Measurements from ENCODE around the gene NOL8.

The NOL8 gene

GRCh38 chr9:92312887-92313623, 12.1 kb downstream of the NOL8 start:
- Histone ChIP-seq H3K79me1 (ENCODE audit: low read depth, low read length) (peaks cover 2% of the 10 kb centered on the region), H3K27ac (replicated peaks; ENCODE audit: low read length) (no peak overlapping the region), H2AK5ac (ENCODE audit: low read depth, low read length) (no peak overlapping the region), H4K8ac (ENCODE audit: low read depth, low read length) (no peak overlapping the region), H3K23ac (ENCODE audit: low read depth, low read length, poor library complexity) (no peak overlapping the region), H3K18ac (ENCODE audit: low read length) (no peak overlapping the region), H2BK12ac (ENCODE audit: low read length) (no peak overlapping the region), H3K9me3 (replicated peaks in 1 of 2; ENCODE audit: control insufficient read depth in 2 of 2, insufficient read depth in 1 of 2, low read depth in 1 of 2, low read length in 2 of 2) (no peaks in the 10 kb centered on the region), H3K27me3 (ENCODE audit: control insufficient read depth in 3 of 3, insufficient read depth in 3 of 3, low read depth in 1 of 3, low read length in 3 of 3) (no peaks in the 10 kb centered on the region), H3K9ac (ENCODE audit: low read depth, low read length, poor library complexity) (no peak overlapping the region), H3K36me3 (replicated peaks in 1 of 2; ENCODE audit: control insufficient read depth in 2 of 2, insufficient read depth in 2 of 2, low read length in 2 of 2) (peaks cover 28 to 95% of the 10 kb centered on the region in 2 donors), H3K4me3 (ENCODE audit: low read length in 2 of 2) (no peak overlapping the region), H3K14ac (ENCODE audit: low read length) (no peak overlapping the region), H2BK120ac (ENCODE audit: low read depth, low read length) (no peak overlapping the region), H4K91ac (ENCODE audit: low read depth, low read length, poor library complexity) (no peak overlapping the region), H2BK15ac (ENCODE audit: low read length) (no peak overlapping the region), H2AFZ (ENCODE audit: low read length) (no peak overlapping the region), H3K4me2 (ENCODE audit: insufficient read depth, low read length, poor library complexity, severe bottlenecking) (no peak overlapping the region), H2BK5ac (ENCODE audit: low read length) (no peak overlapping the region), H3K4me1 (ENCODE audit: control insufficient read depth in 2 of 2, insufficient read depth in 1 of 2, low read depth in 1 of 2, low read length in 2 of 2) (no peaks in the 10 kb centered on the region), H3K4ac (ENCODE audit: low read length) (no peak overlapping the region)
- no CpG with 5 or more reads among the region's 6 CpGs for WGBS, 2 donors (ENCODE audit: extremely low coverage in 2 of 2, insufficient read length in 2 of 2, insufficient replicate concordance in 1 of 2)
- DNase-seq (ENCODE audit: low spot score): no peak

GRCh38 chr9:92310562-92310961, 14.6 kb downstream of the NOL8 start:
- Histone ChIP-seq H2AFZ (ENCODE audit: low read length) (no peak overlapping the region), H2BK120ac (ENCODE audit: low read depth, low read length) (no peak overlapping the region), H3K4me3 (ENCODE audit: low read length in 2 of 2) (no peak overlapping the region), H3K23ac (ENCODE audit: low read depth, low read length, poor library complexity) (no peak overlapping the region), H3K9ac (ENCODE audit: low read depth, low read length, poor library complexity) (no peak overlapping the region), H3K27me3 (ENCODE audit: control insufficient read depth in 3 of 3, insufficient read depth in 3 of 3, low read depth in 1 of 3, low read length in 3 of 3) (no peaks in the 10 kb centered on the region), H2AK5ac (ENCODE audit: low read depth, low read length) (no peak overlapping the region), H2BK12ac (ENCODE audit: low read length) (no peak overlapping the region), H3K18ac (ENCODE audit: low read length) (no peak overlapping the region), H3K79me1 (ENCODE audit: low read depth, low read length) (peaks cover 2% of the 10 kb centered on the region), H2BK5ac (ENCODE audit: low read length) (no peak overlapping the region), H3K14ac (ENCODE audit: low read length) (no peak overlapping the region), H3K9me3 (replicated peaks in 1 of 2; ENCODE audit: control insufficient read depth in 2 of 2, insufficient read depth in 1 of 2, low read depth in 1 of 2, low read length in 2 of 2) (no peaks in the 10 kb centered on the region), H2BK15ac (ENCODE audit: low read length) (no peak overlapping the region), H3K4ac (ENCODE audit: low read length) (no peak overlapping the region), H3K4me1 (ENCODE audit: control insufficient read depth in 2 of 2, insufficient read depth in 1 of 2, low read depth in 1 of 2, low read length in 2 of 2) (no peaks in the 10 kb centered on the region), H3K27ac (replicated peaks; ENCODE audit: low read length) (no peak overlapping the region), H3K4me2 (ENCODE audit: insufficient read depth, low read length, poor library complexity, severe bottlenecking) (no peak overlapping the region), H3K36me3 (replicated peaks in 1 of 2; ENCODE audit: control insufficient read depth in 2 of 2, insufficient read depth in 2 of 2, low read length in 2 of 2) (peaks cover 21 to 95% of the 10 kb centered on the region in 2 donors), H4K8ac (ENCODE audit: low read depth, low read length) (no peak overlapping the region), H4K91ac (ENCODE audit: low read depth, low read length, poor library complexity) (no peak overlapping the region)
- DNase-seq (ENCODE audit: low spot score): no peak
- WGBS, 2 donors (ENCODE audit: extremely low coverage in 2 of 2, insufficient read length in 2 of 2, insufficient replicate concordance in 1 of 2): no CpG with 5 or more reads among the region's 3 CpGs

GRCh38 chr9:92308893-92309292, 16.3 kb downstream of the NOL8 start:
- H2AFZ ChIP-seq (ENCODE audit: low read length): no peak overlapping the region
- no peak overlapping the region for H2AK5ac ChIP-seq (ENCODE audit: low read depth, low read length)
- H3K36me3 ChIP-seq (replicated peaks in 1 of 2; ENCODE audit: control insufficient read depth in 2 of 2, insufficient read depth in 2 of 2, low read length in 2 of 2): peaks cover 24 to 95% of the 10 kb centered on the region in 2 donors
- H3K4me2 ChIP-seq (ENCODE audit: insufficient read depth, low read length, poor library complexity, severe bottlenecking): no peak overlapping the region
- no peak overlapping the region for H2BK5ac ChIP-seq (ENCODE audit: low read length)
- H2BK12ac ChIP-seq (ENCODE audit: low read length): no peak overlapping the region
- H3K4me3 ChIP-seq (ENCODE audit: low read length in 2 of 2): no peak overlapping the region
- H3K14ac ChIP-seq (ENCODE audit: low read length): no peak overlapping the region
- no peak for DNase-seq (ENCODE audit: low spot score)
- no peak overlapping the region for H3K27ac ChIP-seq (replicated peaks; ENCODE audit: low read length)
- no peak overlapping the region for H4K8ac ChIP-seq (ENCODE audit: low read depth, low read length)
- H3K4ac ChIP-seq (ENCODE audit: low read length): no peak overlapping the region
- no peaks in the 10 kb centered on the region for H3K9me3 ChIP-seq (replicated peaks in 1 of 2; ENCODE audit: control insufficient read depth in 2 of 2, insufficient read depth in 1 of 2, low read depth in 1 of 2, low read length in 2 of 2)
- no peaks in the 10 kb centered on the region for H3K27me3 ChIP-seq (ENCODE audit: control insufficient read depth in 3 of 3, insufficient read depth in 3 of 3, low read depth in 1 of 3, low read length in 3 of 3)
- H3K23ac ChIP-seq (ENCODE audit: low read depth, low read length, poor library complexity): no peak overlapping the region
- no peaks in the 10 kb centered on the region for H3K4me1 ChIP-seq (ENCODE audit: control insufficient read depth in 2 of 2, insufficient read depth in 1 of 2, low read depth in 1 of 2, low read length in 2 of 2)
- no peak overlapping the region for H2BK15ac ChIP-seq (ENCODE audit: low read length)
- no peak overlapping the region for H2BK120ac ChIP-seq (ENCODE audit: low read depth, low read length)
- no peak overlapping the region for H4K91ac ChIP-seq (ENCODE audit: low read depth, low read length, poor library complexity)
- peaks cover 2% of the 10 kb centered on the region for H3K79me1 ChIP-seq (ENCODE audit: low read depth, low read length)
- no peak overlapping the region for H3K9ac ChIP-seq (ENCODE audit: low read depth, low read length, poor library complexity)
- no peak overlapping the region for H3K18ac ChIP-seq (ENCODE audit: low read length)

- Histone ChIP-seq H3K4ac (ENCODE audit: low read length) (no peak overlapping the region), H3K4me2 (ENCODE audit: insufficient read depth, low read length, poor library complexity, severe bottlenecking) (no peak overlapping the region), H2AFZ (ENCODE audit: low read length) (no peak overlapping the region), H3K4me3 (ENCODE audit: low read length in 2 of 2) (no peak overlapping the region), H3K27me3 (ENCODE audit: control insufficient read depth in 3 of 3, insufficient read depth in 3 of 3, low read depth in 1 of 3, low read length in 3 of 3) (no peaks in the 10 kb centered on the region), H3K18ac (ENCODE audit: low read length) (no peak overlapping the region), H3K9me3 (replicated peaks in 1 of 2; ENCODE audit: control insufficient read depth in 2 of 2, insufficient read depth in 1 of 2, low read depth in 1 of 2, low read length in 2 of 2) (no peaks in the 10 kb centered on the region), H3K79me1 (ENCODE audit: low read depth, low read length) (no peaks in the 10 kb centered on the region), H4K91ac (ENCODE audit: low read depth, low read length, poor library complexity) (no peak overlapping the region), H2BK12ac (ENCODE audit: low read length) (no peak overlapping the region), H3K27ac (replicated peaks; ENCODE audit: low read length) (no peak overlapping the region), H2AK5ac (ENCODE audit: low read depth, low read length) (no peak overlapping the region), H2BK5ac (ENCODE audit: low read length) (no peak overlapping the region), H3K14ac (ENCODE audit: low read length) (no peak overlapping the region), H3K23ac (ENCODE audit: low read depth, low read length, poor library complexity) (no peak overlapping the region), H3K4me1 (ENCODE audit: control insufficient read depth in 2 of 2, insufficient read depth in 1 of 2, low read depth in 1 of 2, low read length in 2 of 2) (no peaks in the 10 kb centered on the region), H2BK120ac (ENCODE audit: low read depth, low read length) (no peak overlapping the region), H3K36me3 (replicated peaks in 1 of 2; ENCODE audit: control insufficient read depth in 2 of 2, insufficient read depth in 2 of 2, low read length in 2 of 2) (peaks cover 16 to 98% of the 10 kb centered on the region in 2 donors), H3K9ac (ENCODE audit: low read depth, low read length, poor library complexity) (no peak overlapping the region), H4K8ac (ENCODE audit: low read depth, low read length) (no peak overlapping the region), H2BK15ac (ENCODE audit: low read length) (no peak overlapping the region)
- no CpG with 5 or more reads among the region's 1 CpG for WGBS, 2 donors (ENCODE audit: extremely low coverage in 2 of 2, insufficient read length in 2 of 2, insufficient replicate concordance in 1 of 2)
- no peak for DNase-seq (ENCODE audit: low spot score)
Observed at GRCh38 chr9:92300936-92301335, 24.2 kb downstream of the NOL8 start.

All from neuronal stem cell (in vitro differentiated cells).